Activated CD8-positive, alpha-beta memory T cell treated with anti-CD3 and anti-CD28 coated beads, Interleukin-2, amount 50 U/mL, for 24 hours (primary cell): ENCODE data around the gene PLRG1.

Experiments used
- DNase-seq: peaks from one replicate; pipeline ENCODE4 v3.0.0-alpha.2; 2020; ENCODE audit errors: extremely low read depth

Gene PLRG1

GRCh38 chr4:154573190-154573870 is 23.1 kb upstream of the PLRG1 start:
- DNase-seq, result no peak

DNA sequence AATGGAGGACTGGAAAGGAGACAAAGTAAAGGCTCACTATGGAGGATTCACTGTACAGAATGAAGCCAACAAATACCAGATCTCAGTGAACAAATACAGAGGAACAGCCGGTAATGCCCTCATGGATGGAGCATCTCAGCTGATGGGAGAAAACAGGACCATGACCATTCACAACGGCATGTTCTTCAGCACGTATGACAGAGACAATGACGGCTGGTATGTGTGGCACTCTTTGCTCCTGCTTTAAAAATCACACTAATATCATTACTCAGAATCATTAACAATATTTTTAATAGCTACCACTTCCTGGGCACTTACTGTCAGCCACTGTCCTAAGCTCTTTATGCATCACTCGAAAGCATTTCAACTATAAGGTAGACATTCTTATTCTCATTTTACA is 19.4 kb upstream of the PLRG1 start:
- no peak for DNase-seq

- DNase-seq, result no peak
These were observed 18.8 kb upstream of the PLRG1 start for GRCh38 chr4:154569028-154569427.

- DNase-seq, result no peak
These were observed 16.5 kb upstream of the PLRG1 start for GRCh38 chr4:154566639-154567204.

DNA sequence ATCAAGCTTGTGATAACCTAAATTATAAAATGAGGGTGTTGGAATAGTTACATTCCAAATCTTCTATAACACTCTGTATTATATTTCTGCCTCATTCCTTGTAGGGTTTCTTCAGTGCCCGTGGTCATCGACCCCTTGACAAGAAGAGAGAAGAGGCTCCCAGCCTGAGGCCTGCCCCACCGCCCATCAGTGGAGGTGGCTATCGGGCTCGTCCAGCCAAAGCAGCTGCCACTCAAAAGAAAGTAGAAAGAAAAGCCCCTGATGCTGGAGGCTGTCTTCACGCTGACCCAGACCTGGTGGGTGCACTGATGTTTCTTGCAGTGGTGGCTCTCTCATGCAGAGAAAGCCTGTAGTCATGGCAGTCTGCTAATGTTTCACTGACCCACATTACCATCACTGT is 15.5 kb upstream of the PLRG1 start:
- DNase-seq, result no peak

DNA sequence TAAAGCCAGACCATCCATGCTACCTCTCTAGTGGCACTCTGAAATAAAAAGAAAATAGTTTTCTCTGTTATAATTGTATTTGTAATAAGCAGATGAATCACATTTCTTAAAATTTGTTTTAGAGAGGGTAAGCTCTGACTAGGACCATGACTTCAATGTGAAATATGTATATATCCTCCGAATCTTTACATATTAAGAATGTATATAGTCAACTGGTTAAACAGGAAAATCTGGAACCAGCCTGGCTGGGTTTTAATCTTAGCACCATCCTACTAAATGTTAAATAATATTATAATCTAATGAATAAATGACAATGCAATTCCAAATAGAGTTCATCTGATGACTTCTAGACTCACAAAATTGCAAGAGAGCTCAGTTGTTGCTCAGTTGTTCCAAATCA is 14.1 kb upstream of the PLRG1 start:
- no peak for DNase-seq

DNA sequence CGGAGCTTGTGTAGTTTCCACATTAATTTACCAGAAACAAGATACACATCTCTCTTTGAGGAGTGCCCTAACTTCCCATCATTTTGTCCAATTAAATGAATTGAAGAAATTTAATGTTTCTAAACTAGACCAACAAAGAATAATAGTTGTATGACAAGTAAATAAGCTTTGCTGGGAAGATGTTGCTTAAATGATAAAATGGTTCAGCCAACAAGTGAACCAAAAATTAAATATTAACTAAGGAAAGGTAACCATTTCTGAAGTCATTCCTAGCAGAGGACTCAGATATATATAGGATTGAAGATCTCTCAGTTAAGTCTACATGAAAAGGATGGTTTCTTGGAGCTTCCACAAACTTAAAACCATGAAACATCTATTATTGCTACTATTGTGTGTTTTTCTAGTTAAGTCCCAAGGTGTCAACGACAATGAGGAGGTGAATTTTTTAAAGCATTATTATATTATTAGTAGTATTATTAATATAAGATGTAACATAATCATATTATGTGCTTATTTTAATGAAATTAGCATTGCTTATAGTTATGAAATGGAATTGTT is 12.6 kb upstream of the PLRG1 start, which contains the start of gene FGB:
Gene FGB (plus strand): TSS at position 315 of the 558 bp plus-strand sequence. CDS start 8 bp downstream, at position 323.
- DNase-seq, result no peak

DNA sequence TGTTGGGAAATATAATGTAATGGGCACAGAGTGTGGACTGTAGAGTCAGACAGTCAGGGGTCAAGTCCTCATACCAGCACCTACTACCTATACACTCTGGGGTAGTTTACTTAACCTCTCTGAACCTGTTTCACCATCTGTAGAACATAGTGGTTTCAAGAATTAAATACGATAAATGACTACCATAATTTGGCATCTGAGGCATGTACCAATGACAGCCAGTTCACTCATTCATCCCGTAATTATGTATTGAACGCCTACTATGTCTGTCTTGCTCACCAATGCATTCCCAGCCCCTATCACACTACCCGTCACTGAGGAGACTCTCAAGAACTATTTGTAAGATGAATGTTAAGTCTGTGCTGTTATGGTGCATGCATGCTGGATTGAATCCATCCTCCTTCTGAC is 10.6 kb upstream of the PLRG1 start:
- DNase-seq, result no peak

- no peak for DNase-seq
These were observed 10.2 kb upstream of the PLRG1 start for GRCh38 chr4:154560419-154560801.

DNA sequence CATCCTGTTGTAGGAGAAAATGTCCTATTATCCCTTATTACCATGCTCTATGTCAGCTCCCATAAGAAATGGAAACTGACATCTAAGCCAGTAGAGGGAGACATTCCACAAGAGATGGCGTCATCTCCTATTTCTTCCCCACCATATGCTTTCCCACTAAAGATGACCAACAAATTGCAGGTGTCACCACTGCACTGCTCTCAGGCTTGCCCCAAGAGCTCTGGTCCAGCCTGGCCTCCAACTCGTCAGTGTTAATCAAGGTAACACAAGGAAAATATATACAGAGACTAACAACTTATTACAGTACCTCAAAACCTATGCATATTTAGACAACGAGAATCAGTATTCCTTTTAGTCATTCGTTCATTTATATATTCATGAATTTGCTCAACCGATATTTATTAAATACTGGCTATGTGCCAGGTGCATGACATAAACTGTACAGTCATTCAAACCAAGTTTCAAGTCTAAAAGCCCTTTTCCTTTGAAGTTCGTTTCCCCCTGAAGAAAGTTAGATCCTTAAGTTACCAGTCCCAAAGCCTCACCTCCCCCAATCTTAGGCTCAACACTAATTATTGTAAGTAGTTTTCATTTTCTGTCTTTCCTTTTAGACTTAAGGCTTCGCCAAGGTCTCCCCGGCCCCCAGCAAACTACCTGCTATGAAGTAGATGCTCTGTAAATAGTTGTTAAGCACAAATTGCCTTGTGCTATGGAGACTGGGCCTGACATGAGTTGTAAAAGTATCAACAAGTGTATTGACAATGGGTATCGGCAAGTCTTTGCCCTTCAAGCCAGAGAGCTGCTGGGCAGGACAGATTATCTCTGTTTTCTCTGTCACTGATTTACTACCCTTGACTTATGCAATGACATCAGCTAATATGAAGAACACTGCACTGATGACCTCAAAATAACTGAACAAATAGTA is 9.6 kb upstream of the PLRG1 start:
- DNase-seq, result no peak

- no peak for DNase-seq
These were observed 8.9 kb upstream of the PLRG1 start for GRCh38 chr4:154559141-154559493.

GRCh38 chr4:154551872-154552686 is 1.9 kb upstream of the PLRG1 start:
- peak; percentile 32 for DNase-seq

GRCh38 chr4:154545689-154546088 is 4.5 kb downstream of the PLRG1 start:
- DNase-seq, result no peak

DNA sequence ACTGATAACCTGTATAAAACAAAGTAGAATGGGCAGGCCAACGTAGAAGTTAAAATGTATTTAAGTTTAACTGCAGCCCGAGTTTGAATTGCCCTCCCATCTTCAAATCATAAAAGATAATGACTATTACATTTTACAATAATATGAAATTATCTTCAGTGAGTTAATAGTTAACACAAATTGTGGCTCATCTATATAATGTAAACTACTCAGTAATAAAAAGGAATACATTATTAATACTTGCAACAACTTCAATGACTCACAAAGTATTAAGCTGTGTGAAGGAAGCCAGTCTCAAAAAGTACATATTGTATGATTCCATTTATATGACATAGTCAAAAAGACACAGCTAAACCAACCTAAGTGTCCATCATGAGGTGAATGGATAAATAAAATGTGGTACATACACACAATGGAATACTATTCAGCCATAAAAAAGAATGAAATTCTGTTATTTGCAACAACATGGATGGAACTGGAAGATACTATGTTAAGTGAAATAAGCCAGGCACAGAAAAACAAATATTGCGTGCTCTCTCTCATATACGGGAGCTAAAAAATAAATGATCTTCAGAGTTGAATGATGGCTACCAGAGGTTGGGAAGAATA is 7.8 kb downstream of the PLRG1 start:
- DNase-seq, result no peak

GRCh38 chr4:154534296-154534695 is 15.9 kb downstream of the PLRG1 start:
- no peak for DNase-seq

- DNase-seq, result no peak
These were observed 20.3 kb downstream of the PLRG1 start for GRCh38 chr4:154529728-154530519.

GRCh38 chr4:154528869-154529268 is 21.3 kb downstream of the PLRG1 start:
- DNase-seq, result no peak

- DNase-seq, result no peak
These were observed 22.9 kb downstream of the PLRG1 start for GRCh38 chr4:154527308-154527707.

GRCh38 chr4:154526151-154526550 is 24.0 kb downstream of the PLRG1 start:
- DNase-seq, result no peak

GRCh38 chr4:154521607-154522006 is 28.6 kb downstream of the PLRG1 start:
- no peak for DNase-seq
